T-cell (primary cell): ENCODE results near the gene LCN12. TPM values are rescaled to one million over a fixed set of nuclear protein-coding genes. Genes with fewer than 3 reads are reported as not detected.
A peak's percentile ranks its signal among the peaks of the same experiment; 100 is the strongest.

Experiments used
- ATAC-seq, 4 experiments: fragments of 200-7000 bp in 3 of 4; fragments of 150-1000 bp in 1 of 4; cut with Tn5 transposase; replicated peaks in 1 of 4; 1 replicate in 3 of 4; 2 replicates in 1 of 4; pipeline ENCODE4 v1.10.0; 2021; ENCODE audit warnings: moderate library complexity in 3 of 4, mild to moderate bottlenecking in 2 of 4, moderate number of reproducible peaks in 1 of 4
- CTCF ChIA-PET, 2 donors: fragments of 300-600 bp; sonication (Branson Sonifier 250); formaldehyde crosslinking; loops; one replicate each; lab custom pipeline; 2022; ENCODE audit warnings: antibody characterized with exemption in 2 of 2; lab: Charles Lee
- POLR2A ChIA-PET, 2 donors: fragments of 300-600 bp; sonication (Branson Sonifier 250); formaldehyde crosslinking; loops; one replicate each; lab custom pipeline; 2022; ENCODE audit warnings: antibody characterized with exemption in 2 of 2; lab: Charles Lee
- DNase-seq, 35 experiments: peaks; one replicate each; pipeline versions ENCODE4 v3.0.0 to v3.0.0-alpha.2; 2013 to 2023
- H3K27ac ChIP-seq: one replicate; pipeline ENCODE4 v1.5.1; 2013; ENCODE audit warnings: low read length
- H3K27me3 ChIP-seq, 2 experiments: replicated peaks in 1 of 2; 1 replicate in 1 of 2; 2 replicates in 1 of 2; pipeline versions ENCODE4 v1.6.1 to v1.7.0; 2013; ENCODE audit warnings: low read length in 1 of 2, mixed read lengths in 1 of 2; ENCODE audit not compliant: control insufficient read depth in 2 of 2, insufficient read depth in 2 of 2; ENCODE audit errors: extremely low read depth in 1 of 2
- H3K36me3 ChIP-seq, 2 donors: 1 replicate in 1 of 2; 2 replicates in 1 of 2; pipeline versions ENCODE4 v1.6.1 to v1.7.0; 2013; ENCODE audit warnings: low read length in 1 of 2; ENCODE audit not compliant: control insufficient read depth in 2 of 2, insufficient read depth in 1 of 2; ENCODE audit errors: extremely low read depth in 1 of 2
- H3K4me1 ChIP-seq, 2 experiments: 1 replicate in 1 of 2; 2 replicates in 1 of 2; pipeline versions ENCODE4 v1.6.1 to v1.7.0; 2013; ENCODE audit warnings: low read length in 2 of 2, mixed read lengths in 1 of 2; ENCODE audit not compliant: insufficient read depth in 2 of 2, control insufficient read depth in 1 of 2; ENCODE audit errors: extremely low read depth in 1 of 2
- H3K4me3 ChIP-seq, 2 donors: 1 replicate in 1 of 2; 2 replicates in 1 of 2; pipeline versions ENCODE4 v1.5.1 to v1.7.0; 2013; ENCODE audit warnings: mild to moderate bottlenecking in 2 of 2, low read length in 1 of 2, moderate library complexity in 1 of 2; ENCODE audit not compliant: control insufficient read depth in 1 of 2; ENCODE audit errors: extremely low read depth in 1 of 2
- H3K9me3 ChIP-seq: 2 replicates; pipeline ENCODE4 v1.7.0; 2013
- H3K27ac Mint-ChIP-seq, 2 donors: one replicate each; pipeline ENCODE4 v1.8.0; 2020 to 2021; ENCODE audit warnings: mild to moderate bottlenecking in 2 of 2, mixed read lengths in 2 of 2
- H3K27me3 Mint-ChIP-seq, 2 donors: one replicate each; pipeline ENCODE4 v1.8.0; 2021 to 2022; ENCODE audit warnings: mixed read lengths in 2 of 2
- H3K36me3 Mint-ChIP-seq: one replicate; pipeline ENCODE4 v1.8.0; 2021; ENCODE audit warnings: mixed read lengths
- H3K4me1 Mint-ChIP-seq, 3 donors: one replicate each; pipeline ENCODE4 v1.8.0; 2020 to 2022; ENCODE audit warnings: mixed read lengths in 3 of 3, mild to moderate bottlenecking in 1 of 3
- H3K4me3 Mint-ChIP-seq, 3 donors: one replicate each; pipeline ENCODE4 v1.8.0; 2020 to 2022; ENCODE audit warnings: mild to moderate bottlenecking in 3 of 3, mixed read lengths in 3 of 3, moderate library complexity in 3 of 3
- H3K9me3 Mint-ChIP-seq, 3 donors: one replicate each; pipeline ENCODE4 v1.8.0; 2020 to 2022; ENCODE audit warnings: mixed read lengths in 3 of 3
- WGBS: methylation state at CpG from one replicate; pipeline ENCODE4 v1.1.5; 2013; ENCODE audit warnings: missing lambda C conversion rate; ENCODE audit not compliant: insufficient coverage; 5-methylcytosine and 5-hydroxymethylcytosine counted together
- total RNA-seq, 35 experiments: library from RNA in 6 of 35; stranded (reverse) in 6 of 35; fragments of 120-200 nt in 1 of 35; gene quantifications; one replicate each; pipeline versions ENCODE4 v1.2.1 to v1.2.4 and lab custom pipeline; 2013 to 2026

LCN12 gene
- total RNA-seq, 5 donors from 2014 or later (not counting 1 experiment from before 2014, with no cell fraction given), result 1.1 to 3.3 (median 2.2) TPM

DNA sequence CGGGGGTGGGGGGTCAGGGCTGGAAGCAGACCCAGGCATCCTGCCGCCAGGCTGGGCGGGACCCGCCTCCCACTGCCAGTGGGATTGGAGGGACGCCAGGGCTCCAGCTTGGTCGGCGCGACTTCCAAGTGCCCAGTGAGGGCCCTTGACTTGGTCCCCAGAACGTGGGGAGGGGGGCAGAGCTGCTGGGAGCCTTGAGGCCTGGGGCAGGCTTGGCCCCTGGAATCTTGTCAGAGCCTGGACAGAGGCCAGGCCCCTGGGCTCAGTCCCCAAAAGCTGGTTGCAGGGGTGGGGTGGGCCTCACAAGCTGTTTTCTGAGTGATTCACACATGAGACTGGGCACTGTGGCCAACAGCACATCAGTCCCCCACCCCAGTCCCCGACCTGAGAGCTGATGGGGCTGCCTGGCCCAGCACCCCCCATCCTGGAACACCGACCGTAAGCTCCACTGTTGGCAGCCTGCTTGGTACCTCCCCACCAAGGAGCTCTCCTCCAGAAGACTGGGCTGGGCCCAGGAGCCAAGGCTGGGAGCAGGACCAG, 43.8 kb downstream of the LCN12 start:
- ChIA-PET POLR2A (interaction anchor here in 1 of 2 donors (0.5 kb wide), 1 partner anchor 117 kb away, joined by 3 read pairs; no protein-coding TSS in a partner anchor), CTCF (interaction anchor here in 1 of 2 donors (0.5 to 1.6 kb wide), 4 partner anchors 18 to 154 kb away, joined by 3 to 6 read pairs (median 4); partner anchors contain the start of gene AJM1)
- H3K27me3 ChIP-seq, result peaks cover 0 to 28% of the 10 kb centered on the region in 2 experiments
- peaks cover 3% of the 10 kb centered on the region for H3K36me3 Mint-ChIP-seq
- H3K27ac Mint-ChIP-seq, result peak overlapping the region; percentile 78 to 83
- H3K36me3 ChIP-seq, result peaks cover 4 to 13% of the 10 kb centered on the region in 2 donors
- peaks cover 31 to 58% (median 54%) of the 10 kb centered on the region in 3 donors for H3K4me1 Mint-ChIP-seq
- peak overlapping the region; percentile 67 to 70 (median 67) for H3K4me3 Mint-ChIP-seq
- H3K9me3 ChIP-seq, result no peaks in the 10 kb centered on the region
- 59% methylated on average over 10 of the region's 12 CpGs for WGBS
- peaks cover 0 to 4% of the 10 kb centered on the region in 2 donors for H3K27me3 Mint-ChIP-seq
- peak overlapping the region; percentile 80 for H3K27ac ChIP-seq
- H3K9me3 Mint-ChIP-seq, result no peaks in the 10 kb centered on the region
- DNase-seq (no peak), ATAC-seq (no peak)
- peaks cover 22 to 91% of the 10 kb centered on the region in 2 experiments for H3K4me1 ChIP-seq
- H3K4me3 ChIP-seq, result peak overlapping the region; percentile 40 to 57

DNA sequence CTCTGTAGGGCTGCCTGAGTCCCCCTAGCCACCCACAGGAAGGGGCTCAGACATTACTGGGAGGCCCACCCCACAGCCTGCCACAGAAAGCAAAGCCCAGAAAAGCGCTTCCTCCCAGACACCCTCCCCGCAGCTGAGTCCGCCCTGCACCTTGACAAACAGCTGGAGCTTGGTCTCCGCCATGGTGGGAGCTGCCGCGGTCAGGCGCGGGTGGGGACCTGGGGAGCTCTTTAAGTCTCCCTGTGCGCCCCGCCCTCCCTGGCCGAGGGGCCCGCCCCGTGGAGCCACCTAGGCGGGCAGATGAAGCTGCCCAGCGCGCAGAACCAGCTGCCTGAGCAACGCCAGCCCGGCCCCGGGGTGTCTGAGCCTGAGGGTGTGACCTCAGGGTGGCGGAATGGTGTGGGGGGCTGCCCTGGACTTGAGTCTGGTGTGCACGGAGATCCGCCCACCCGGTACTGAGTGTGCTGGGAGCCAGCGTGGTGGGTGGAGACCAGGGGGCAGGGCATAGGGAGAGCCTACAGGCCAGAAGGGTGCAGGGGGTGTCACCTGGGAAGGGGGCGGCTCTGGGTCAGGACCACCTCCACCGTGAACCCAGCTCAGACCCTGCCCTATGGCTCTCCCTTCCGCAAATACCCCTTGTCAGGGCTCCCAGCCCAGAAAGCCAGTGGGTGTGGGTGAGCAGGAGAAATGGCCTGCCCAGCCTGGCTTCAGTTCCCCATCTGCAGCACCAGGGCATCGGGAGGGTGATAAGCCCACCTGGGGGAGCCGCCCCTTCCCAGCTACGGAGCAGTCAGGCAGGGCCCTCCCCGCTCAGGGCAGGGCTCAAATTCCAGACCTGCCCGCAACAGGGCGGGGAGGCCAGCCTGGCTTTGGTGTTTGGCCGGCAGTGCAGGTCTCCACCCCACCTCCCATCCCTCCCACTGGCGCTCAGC, 44.6 kb downstream of the LCN12 start, which contains the start of gene CLIC3:
Gene CLIC3, minus strand, starts transcription at position 208 of the 932 bp plus-strand sequence. Its CDS starts 25 bp downstream, at position 183.
- H3K27ac Mint-ChIP-seq, result peak within 1 kb of the TSS; percentile 91 to 95
- H3K4me3 ChIP-seq, result peak within 1 kb of the TSS; percentile 40 to 57
- peaks cover 22 to 92% of the 10 kb centered on the region in 2 experiments for H3K4me1 ChIP-seq
- DNase-seq (peak in 31 of 35 experiments; percentile 25 to 76 (median 46)), ATAC-seq (peak; percentile 26 to 37 (median 29))
- peaks cover 0 to 28% of the 10 kb centered on the region in 2 experiments for H3K27me3 ChIP-seq
- H3K4me3 Mint-ChIP-seq, result peak within 1 kb of the TSS; percentile 67 to 76 (median 67)
- H3K4me1 Mint-ChIP-seq, result peaks cover 26 to 50% (median 48%) of the 10 kb centered on the region in 3 donors
- no peaks in the 10 kb centered on the region for H3K9me3 Mint-ChIP-seq
- peaks cover 3% of the 10 kb centered on the region for H3K36me3 Mint-ChIP-seq
- H3K27me3 Mint-ChIP-seq, result peaks cover 0 to 4% of the 10 kb centered on the region in 2 donors
- H3K9me3 ChIP-seq, result no peaks in the 10 kb centered on the region
- ChIA-PET CTCF (interaction anchor here in 1 of 2 donors (0.5 to 1.6 kb wide), 4 partner anchors 19 to 154 kb away, joined by 3 to 6 read pairs (median 4); partner anchors contain the start of gene AJM1), POLR2A (interaction anchor here (0.5 to 0.6 kb wide), 2 partner anchors 118 to 475 kb away, joined by 3 to 12 read pairs; no protein-coding TSS in a partner anchor)
- H3K27ac ChIP-seq, result peak within 1 kb of the TSS; percentile 80
- WGBS, result 7% methylated on average over 22 of the region's 35 CpGs
- peaks cover 4 to 13% of the 10 kb centered on the region in 2 donors for H3K36me3 ChIP-seq

GRCh38 chr9:136997371-136997770, 45.3 kb downstream of the LCN12 start:
- peak overlapping the region; percentile 80 for H3K27ac ChIP-seq
- WGBS, result 58% methylated on average over 10 of the region's 10 CpGs
- peak overlapping the region; percentile 64 to 76 (median 72) for H3K4me3 Mint-ChIP-seq
- peaks cover 25 to 49% (median 47%) of the 10 kb centered on the region in 3 donors for H3K4me1 Mint-ChIP-seq
- H3K4me3 ChIP-seq, result peak overlapping the region in 1 of 2 donors; percentile 40
- peaks cover 22 to 89% of the 10 kb centered on the region in 2 experiments for H3K4me1 ChIP-seq
- H3K9me3 ChIP-seq, result no peaks in the 10 kb centered on the region
- H3K27me3 Mint-ChIP-seq, result peaks cover 0 to 4% of the 10 kb centered on the region in 2 donors
- ATAC-seq (no peak), DNase-seq (peak in 1 of 35 experiments; percentile 35)
- H3K36me3 ChIP-seq, result peaks cover 4 to 13% of the 10 kb centered on the region in 2 donors
- POLR2A ChIA-PET, result no interaction called here
- peak overlapping the region; percentile 91 to 95 for H3K27ac Mint-ChIP-seq
- CTCF ChIA-PET, result interaction anchor here in 1 of 2 donors (1.6 kb wide), 1 partner anchor 155 kb away, joined by 3 read pairs; the partner anchor contains the start of gene AJM1
- H3K36me3 Mint-ChIP-seq, result peaks cover 3% of the 10 kb centered on the region
- H3K27me3 ChIP-seq, result peaks cover 0 to 33% of the 10 kb centered on the region in 2 experiments
- no peaks in the 10 kb centered on the region for H3K9me3 Mint-ChIP-seq

GRCh38 chr9:136997830-136998234, 45.8 kb downstream of the LCN12 start:
- ChIA-PET POLR2A (no interaction called here), CTCF (no interaction called here)
- Histone ChIP-seq H3K9me3 (no peaks in the 10 kb centered on the region), H3K4me1 (peaks cover 22 to 84% of the 10 kb centered on the region in 2 experiments), H3K4me3 (peak overlapping the region in 1 of 2 donors; percentile 40), H3K27ac (peak overlapping the region; percentile 80), H3K36me3 (peaks cover 4 to 13% of the 10 kb centered on the region in 2 donors), H3K27me3 (peaks cover 0 to 33% of the 10 kb centered on the region in 2 experiments)
- H3K27me3 Mint-ChIP-seq, result peaks cover 0 to 4% of the 10 kb centered on the region in 2 donors
- peak overlapping the region; percentile 91 to 95 for H3K27ac Mint-ChIP-seq
- peak in 2 of 4 experiments; percentile 10 for ATAC-seq
- peak overlapping the region; percentile 64 to 76 (median 72) for H3K4me3 Mint-ChIP-seq
- H3K4me1 Mint-ChIP-seq, result peaks cover 25 to 48% (median 47%) of the 10 kb centered on the region in 3 donors
- no peaks in the 10 kb centered on the region for H3K9me3 Mint-ChIP-seq
- peaks cover 3% of the 10 kb centered on the region for H3K36me3 Mint-ChIP-seq
- DNase-seq, result peak in 23 of 35 experiments; percentile 6 to 66 (median 37)
- 8% methylated on average over 17 of the region's 18 CpGs for WGBS

DNA sequence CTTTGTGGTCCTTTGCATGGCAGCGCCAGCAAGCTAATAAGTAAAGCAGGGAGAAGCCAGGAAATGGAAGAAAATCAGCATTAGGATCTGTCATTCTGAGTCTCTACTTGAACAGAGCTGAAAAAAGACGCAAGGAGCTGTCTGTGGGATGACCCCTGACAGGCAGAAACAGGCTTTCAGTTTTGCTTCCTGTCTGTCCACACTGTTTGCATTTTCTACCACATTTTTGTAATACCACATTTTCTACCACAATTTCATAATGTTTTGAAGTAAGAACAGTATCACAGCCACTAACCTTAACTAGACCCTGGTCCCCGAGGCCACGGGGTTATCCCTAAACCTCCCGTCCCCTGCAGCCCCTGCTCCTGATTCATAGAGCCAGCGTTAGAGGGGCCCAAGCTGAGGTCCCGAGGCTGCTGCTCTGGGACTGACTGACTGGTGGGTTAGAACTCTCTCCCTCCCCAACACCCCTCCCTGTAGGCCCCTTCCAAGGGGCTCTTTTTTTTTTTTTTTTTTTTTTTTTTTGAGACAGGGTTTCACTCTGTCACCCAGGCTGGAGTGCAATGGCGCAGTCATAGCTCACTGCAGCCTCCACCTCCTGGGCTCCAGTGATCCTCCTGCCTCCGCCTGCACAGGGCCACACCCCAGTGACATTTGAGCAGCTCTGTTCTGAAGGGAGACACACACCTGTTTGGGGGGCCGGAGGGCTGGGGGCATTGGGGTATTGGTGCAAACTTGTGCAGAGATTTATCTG, 48.3 kb downstream of the LCN12 start:
- DNase-seq (peak in 7 of 35 experiments; percentile 15 to 63 (median 21)), ATAC-seq (peak in 3 of 4 experiments; percentile 13 to 35 (median 18))
- Histone ChIP-seq H3K4me3 (no peak overlapping the region), H3K4me1 (peaks cover 13 to 64% of the 10 kb centered on the region in 2 experiments), H3K36me3 (no peaks in the 10 kb centered on the region), H3K9me3 (no peaks in the 10 kb centered on the region), H3K27me3 (peaks cover 0 to 33% of the 10 kb centered on the region in 2 experiments), H3K27ac (peak overlapping the region; percentile 59)
- Mint-ChIP-seq H3K4me3 (peak overlapping the region; percentile 7 to 28 (median 25)), H3K9me3 (no peaks in the 10 kb centered on the region), H3K4me1 (peaks cover 26 to 40% (median 36%) of the 10 kb centered on the region in 3 donors), H3K36me3 (no peaks in the 10 kb centered on the region), H3K27ac (peak overlapping the region; percentile 84 to 93), H3K27me3 (peaks cover 0 to 4% of the 10 kb centered on the region in 2 donors)
- ChIA-PET POLR2A (no interaction called here), CTCF (interaction anchor here in 1 of 2 donors (1.1 kb wide), 1 partner anchor 29 kb away, joined by 3 read pairs; no protein-coding TSS in a partner anchor)
- WGBS, result 23% methylated on average over 5 of the region's 10 CpGs
